A549 (cell line): ENCODE data around the gene ENO4. TPM values are rescaled to one million over a fixed set of nuclear protein-coding genes. Genes with fewer than 3 reads are reported as not detected.

Experiments used
- ATAC-seq, 2 experiments: fragments of 200-7000 bp in 1 of 2; fragments of >200 bp in 1 of 2; cut with Nextera tagmentation in 1 of 2; cut with Tn5 transposase in 1 of 2; 3 replicates each; pipeline versions ENCODE4 v1.8.0 to v1.9.1; 2018 to 2020; ENCODE audit warnings: mild to moderate bottlenecking in 1 of 2, moderate library complexity in 1 of 2
- CTCF ChIA-PET: fragments of 300-600 bp; sonication (Branson Sonifier 250); formaldehyde crosslinking; extraction: SDS; loops from one replicate; lab custom pipeline; 2021; ENCODE audit warnings: antibody characterized with exemption, inconsistent platforms; lab: Yijun Ruan, JAX
- POLR2A ChIA-PET: fragments of 350-600 bp; formaldehyde crosslinking; extraction: SDS; loops from one replicate; lab custom pipeline; 2021; ENCODE audit warnings: antibody characterized with exemption, inconsistent platforms; lab: Yijun Ruan, JAX
- DNase-seq, 2 experiments: peaks; one replicate each; pipeline versions ENCODE4 v3.0.0 to v3.0.0-alpha.2; 2011 to 2016; ENCODE audit warnings: low read depth in 1 of 2, low spot score in 1 of 2
- FAIRE-seq: peaks from 2 replicates; lab custom pipeline; 2011; peaks lifted over from hg19 to GRCh38; lab: Jason Lieb, UNC
- H3K27ac ChIP-seq, 2 experiments: fragments of >200 bp; sonication (Bioruptor Twin); formaldehyde crosslinking; 3 replicates each; pipeline ENCODE4 v1.5.1; 2016 to 2017
- H3K4me1 ChIP-seq: fragments of >200 bp; sonication (Bioruptor Twin); formaldehyde crosslinking; 3 replicates; pipeline ENCODE4 v1.6.1; 2016
- H3K4me2 ChIP-seq: fragments of >200 bp; sonication (Bioruptor Twin); formaldehyde crosslinking; 3 replicates; pipeline ENCODE4 v1.6.1; 2016
- H3K4me3 ChIP-seq: fragments of >200 bp; sonication (Bioruptor Twin); formaldehyde crosslinking; 3 replicates; pipeline ENCODE4 v1.5.1; 2016
- H3K9me3 ChIP-seq: fragments of >200 bp; sonication (Bioruptor Twin); formaldehyde crosslinking; 3 replicates; pipeline ENCODE4 v1.6.1; 2016
- CEBPB ChIP-seq, 2 experiments: fragments of >200 bp in 1 of 2; sonication (Bioruptor Twin) in 1 of 2; formaldehyde crosslinking in 1 of 2; IDR thresholded peaks; 2 replicates each; pipeline ENCODE4 v1.6.1; 2012 to 2016
- CHD2 ChIP-seq: fragments of 150-350 bp; IDR thresholded peaks from 2 replicates; pipeline ENCODE4 v1.6.1; 2014; ENCODE audit warnings: low read length; ENCODE audit not compliant: partially characterized antibody
- EHMT2 ChIP-seq: fragments of 200-600 bp; sonication (generic); IDR thresholded peaks from 2 replicates; pipeline ENCODE4 v1.6.1; 2016; ENCODE audit warnings: antibody characterized with exemption, low read depth, mild to moderate bottlenecking, moderate library complexity
- FOSB ChIP-seq: fragments of 250-450 bp; sonication (Bioruptor Pico); IDR thresholded peaks from 2 replicates; pipeline ENCODE4 v1.5.0; 2020; ENCODE audit warnings: mild to moderate bottlenecking, moderate library complexity
- FOSL2 ChIP-seq, 2 experiments: fragments of 450-650 bp in 1 of 2; fragments of >200 bp in 1 of 2; sonication (Bioruptor Twin) in 1 of 2; formaldehyde crosslinking; IDR thresholded peaks; 2 replicates each; pipeline versions ENCODE4 v1.5.0 to v1.6.1; 2016 to 2020; ENCODE audit warnings: mild to moderate bottlenecking in 1 of 2, moderate library complexity in 1 of 2
- FOXS1 ChIP-seq: fragments of 250-450 bp; sonication (Bioruptor Pico); IDR thresholded peaks from 2 replicates; pipeline ENCODE4 v1.5.0; 2020; ENCODE audit warnings: mild to moderate bottlenecking, moderate library complexity
- HDAC2 ChIP-seq: fragments of 200-600 bp; sonication (generic); IDR thresholded peaks from 2 replicates; pipeline ENCODE4 v1.6.1; 2016
- HOXA7 ChIP-seq: fragments of 250-450 bp; sonication (Bioruptor Pico); IDR thresholded peaks from 2 replicates; pipeline ENCODE4 v1.5.0; 2020; ENCODE audit warnings: mild to moderate bottlenecking, moderate library complexity
- HOXB13 ChIP-seq: fragments of 250-450 bp; sonication (Bioruptor Pico); IDR thresholded peaks from 2 replicates; pipeline ENCODE4 v1.5.0; 2020; ENCODE audit warnings: low read depth, mild to moderate bottlenecking, moderate library complexity
- HOXB5 ChIP-seq: fragments of 250-450 bp; sonication (Bioruptor Pico); IDR thresholded peaks from 2 replicates; pipeline ENCODE4 v1.5.0; 2020; ENCODE audit warnings: mild to moderate bottlenecking, moderate library complexity
- MYC ChIP-seq: IDR thresholded peaks from 2 replicates; pipeline ENCODE4 v1.6.1; 2012; ENCODE audit warnings: mild to moderate bottlenecking, inconsistent platforms, low read length, improper control_type of control experiment, borderline replicate concordance
- PHF8 ChIP-seq: fragments of 200-600 bp; sonication (generic); IDR thresholded peaks from 2 replicates; pipeline ENCODE4 v1.6.1; 2016; ENCODE audit warnings: low read depth, mild to moderate bottlenecking, antibody characterized with exemption, moderate library complexity, borderline replicate concordance
- POLR2A ChIP-seq: IDR thresholded peaks from 2 replicates; pipeline ENCODE4 v1.6.1; 2012; ENCODE audit warnings: mild to moderate bottlenecking, low read length
- RARB ChIP-seq: fragments of 250-450 bp; sonication (Bioruptor Pico); IDR thresholded peaks from 2 replicates; pipeline ENCODE4 v1.8.0; 2021; ENCODE audit warnings: mild to moderate bottlenecking, moderate library complexity
- SREBF2 ChIP-seq: fragments of 450-650 bp; IDR thresholded peaks from 2 replicates; pipeline ENCODE4 v1.6.1; 2014; ENCODE audit warnings: mild to moderate bottlenecking, moderate library complexity
- WGBS: methylation state at CpG from one replicate; pipeline ENCODE4 v1.1.6; 2017; ENCODE audit errors: missing lambda C conversion rate; 5-methylcytosine and 5-hydroxymethylcytosine counted together
- polyA plus RNA-seq, 4 experiments: library from polyadenylated mRNA; depleted of rRNA in 3 of 4; stranded (reverse); fragments of >200 nt; fragmentation: RNase III in 1 of 4; extraction: RNeasy Plus Mini Kit Qiagen cat#74134 plus additional on column Dnase treatment in 1 of 4; gene quantifications; 2 replicates in 3 of 4; 3 replicates in 1 of 4; pipeline ENCODE4 v1.2.3, GENCODE V29; 2011 to 2017
- TF ChIP-seq, protein P1 (sequence below): IDR thresholded peaks from 2 replicates; pipeline ENCODE4 v1.6.1; 2012
- TF ChIP-seq, protein P2 (sequence below): IDR thresholded peaks from 2 replicates; pipeline ENCODE4 v1.6.1; 2012

ENO4 gene
- polyA plus RNA-seq, 2 of the 4 experiments (the other 2 are of a cell fraction) = 0.39 to 0.47 TPM

DNA sequence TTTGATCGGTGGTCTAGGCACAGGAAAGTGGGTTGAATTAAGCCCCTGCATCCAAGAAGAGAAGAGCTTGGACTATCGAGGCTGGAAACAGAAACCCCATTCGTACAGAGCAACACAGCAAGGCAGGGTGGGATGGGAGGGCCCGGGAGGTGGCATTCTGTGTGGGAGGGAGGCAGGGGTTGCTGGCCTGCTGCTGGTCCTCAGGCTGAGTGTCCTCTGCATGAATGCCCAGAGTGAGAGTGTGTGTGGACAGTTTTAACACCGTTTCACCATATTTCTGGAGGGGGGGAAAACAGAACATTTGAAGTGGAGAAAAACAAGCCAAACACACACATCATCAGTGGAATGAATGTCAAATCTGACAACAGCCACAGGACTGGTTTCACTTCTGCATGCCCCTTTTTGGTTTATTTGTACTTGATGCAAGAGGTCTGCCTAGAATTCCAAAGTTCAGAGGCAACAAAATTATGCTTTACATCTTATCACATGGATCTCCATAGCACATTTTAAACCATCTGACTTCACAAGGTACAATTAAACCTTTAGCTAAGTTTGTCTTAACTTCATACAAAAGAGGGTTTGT is 11.1 kb upstream of the ENO4 start:
- no peak overlapping the region for H3K4me2 ChIP-seq
- no peak for FAIRE-seq
- CTCF ChIA-PET = interaction anchor here (0.5 to 2.6 kb wide), 5 partner anchors 10 to 337 kb away, joined by 3 to 11 read pairs (median 4); no protein-coding TSS in a partner anchor
- TF ChIP-seq PHF8 = no peak
- no peak for TF ChIP-seq CEBPB (IDR thresholded peaks at IDR 0.05)
- TF ChIP-seq POLR2A = no peak
- TF ChIP-seq, all 56 proteins: peak for 0
- no peak for ATAC-seq
- WGBS = 69% methylated on average over 5 of the region's 5 CpGs
- no peak for DNase-seq
- no peaks in the 10 kb centered on the region for H3K9me3 ChIP-seq
- H3K4me3 ChIP-seq = no peak overlapping the region
- H3K4me1 ChIP-seq = peaks cover 13% of the 10 kb centered on the region; the same call in 1 of the 3 replicates
- POLR2A ChIA-PET = no interaction called here
- no peak overlapping the region for H3K27ac ChIP-seq

DNA sequence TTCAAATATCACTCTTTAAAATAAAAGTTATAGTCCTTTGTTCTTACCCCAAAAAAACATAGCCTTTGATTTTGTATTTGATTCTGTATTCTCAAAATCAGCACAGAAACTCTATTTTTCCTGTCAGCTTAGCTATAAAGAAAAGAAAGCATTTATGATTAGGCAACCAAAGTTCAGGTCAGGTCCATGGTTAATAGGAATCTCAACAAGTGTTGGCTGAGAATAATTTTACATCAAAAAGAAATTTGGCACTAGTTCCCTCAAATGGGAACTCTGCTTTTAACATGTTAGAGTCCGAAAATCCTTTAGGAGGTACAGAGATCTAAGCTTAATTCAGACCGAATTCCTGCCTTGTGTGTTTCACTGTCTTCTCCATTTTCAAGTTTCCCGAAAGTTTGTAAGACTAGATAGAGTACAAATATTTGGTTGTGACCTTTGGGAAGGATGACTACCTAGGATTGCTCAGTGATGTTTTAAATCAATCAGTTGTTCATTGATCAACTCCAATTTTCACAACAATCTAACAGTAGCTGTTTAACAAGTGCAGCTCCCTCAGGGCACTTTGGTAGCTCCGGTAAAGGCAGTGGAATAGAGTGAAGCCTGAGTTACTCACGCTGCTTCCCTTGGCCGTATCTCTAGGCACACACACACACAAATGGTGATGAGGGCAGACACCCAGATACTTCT is 8.8 kb upstream of the ENO4 start:
- DNase-seq = no peak
- ChIA-PET POLR2A (interaction anchor here (1.5 kb wide), 1 partner anchor 9 kb away, joined by 6 read pairs; the partner anchor contains the start of gene ENO4), CTCF (interaction anchor here (0.6 to 1.5 kb wide), 7 partner anchors 9 to 327 kb away, joined by 3 to 6 read pairs (median 3); partner anchors contain the start of gene ENO4)
- no peak for ATAC-seq
- H3K4me2 ChIP-seq = no peak overlapping the region
- 92% methylated on average over 6 of the region's 6 CpGs for WGBS
- no peak for FAIRE-seq
- no peak overlapping the region for H3K27ac ChIP-seq
- no peaks in the 10 kb centered on the region for H3K9me3 ChIP-seq
- peaks cover 13% of the 10 kb centered on the region; the same call in 1 of the 3 replicates for H3K4me1 ChIP-seq
- H3K4me3 ChIP-seq = no peak overlapping the region
- TF ChIP-seq, protein P1, sequence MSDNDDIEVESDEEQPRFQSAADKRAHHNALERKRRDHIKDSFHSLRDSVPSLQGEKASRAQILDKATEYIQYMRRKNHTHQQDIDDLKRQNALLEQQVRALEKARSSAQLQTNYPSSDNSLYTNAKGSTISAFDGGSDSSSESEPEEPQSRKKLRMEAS = no peak
- TF ChIP-seq RARB (CRISPR knock-in tag) = no peak
- TF ChIP-seq HOXB13 (CRISPR knock-in tag) = no peak
- TF ChIP-seq CHD2 = no peak
- TF ChIP-seq MYC = no peak
- no peak for TF ChIP-seq FOXS1 (CRISPR knock-in tag)
- no peak for TF ChIP-seq HDAC2
- TF ChIP-seq HOXA7 (CRISPR knock-in tag) = no peak
- no peak for TF ChIP-seq HOXB5 (CRISPR knock-in tag)
- TF ChIP-seq, protein P2, sequence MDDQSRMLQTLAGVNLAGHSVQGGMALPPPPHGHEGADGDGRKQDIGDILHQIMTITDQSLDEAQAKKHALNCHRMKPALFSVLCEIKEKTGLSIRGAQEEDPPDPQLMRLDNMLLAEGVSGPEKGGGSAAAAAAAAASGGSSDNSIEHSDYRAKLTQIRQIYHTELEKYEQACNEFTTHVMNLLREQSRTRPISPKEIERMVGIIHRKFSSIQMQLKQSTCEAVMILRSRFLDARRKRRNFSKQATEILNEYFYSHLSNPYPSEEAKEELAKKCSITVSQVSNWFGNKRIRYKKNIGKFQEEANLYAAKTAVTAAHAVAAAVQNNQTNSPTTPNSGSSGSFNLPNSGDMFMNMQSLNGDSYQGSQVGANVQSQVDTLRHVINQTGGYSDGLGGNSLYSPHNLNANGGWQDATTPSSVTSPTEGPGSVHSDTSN = no peak
- no peak for TF ChIP-seq EHMT2
- TF ChIP-seq, all 56 proteins: peak for 0

DNA sequence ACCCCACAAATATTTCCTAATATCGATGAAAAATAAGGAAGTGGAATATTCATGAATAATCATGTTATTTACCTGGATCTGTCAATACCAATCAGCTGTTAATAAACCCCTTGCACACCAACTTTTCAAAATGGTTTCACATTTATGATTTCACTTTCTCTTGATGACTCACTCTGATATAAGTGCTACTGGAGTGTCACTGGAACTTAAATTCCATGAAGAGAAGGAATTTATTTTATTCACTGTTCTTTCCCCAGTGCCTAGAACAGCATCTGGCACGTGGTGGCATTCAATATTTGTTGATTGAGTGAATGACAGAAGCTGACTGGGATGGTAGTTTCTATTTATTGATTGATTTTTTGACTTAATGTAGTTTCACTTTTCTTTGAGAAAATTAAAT is 3.5 kb upstream of the ENO4 start:
- ATAC-seq (no peak), FAIRE-seq (no peak)
- POLR2A ChIA-PET = no interaction called here

More for the DNA sequence above, 3.5 kb upstream of the ENO4 start:
- no peak overlapping the region for H3K4me2 ChIP-seq
- H3K27ac ChIP-seq = no peak overlapping the region
- 67% methylated on average over 2 of the region's 2 CpGs for WGBS
- H3K4me1 ChIP-seq = peaks cover 14% of the 10 kb centered on the region
- H3K9me3 ChIP-seq = no peaks in the 10 kb centered on the region
- CTCF ChIA-PET = interaction anchor here (0.8 to 1.1 kb wide), 2 partner anchors 49 to 322 kb away, joined by 3 read pairs; no protein-coding TSS in a partner anchor
- no peak for DNase-seq
- no peak overlapping the region for H3K4me3 ChIP-seq
- no peak for TF ChIP-seq SREBF2
- no peak for TF ChIP-seq FOSL2 (IDR thresholded peaks at IDR 0.05)
- peak; percentile 57 for TF ChIP-seq FOSL2 (CRISPR knock-in tag; IDR thresholded peaks at IDR 0.05)
- TF ChIP-seq FOSB (CRISPR knock-in tag) = no peak
- TF ChIP-seq, all 56 proteins: peak for 1
